ENCODE results near the gene SF3B1. TPM values are rescaled to one million over a fixed set of nuclear protein-coding genes. Genes with fewer than 3 reads are reported as not detected.
"Not testable (repeated sequence)": the region's sequence is repeated elsewhere in the genome, so short reads cannot be mapped to it uniquely, and the experiment has no call there.

The SF3B1 gene
- total RNA-seq, 4 donors from 2014 or later: 356 to 1,013 (median 641) TPM

DNA sequence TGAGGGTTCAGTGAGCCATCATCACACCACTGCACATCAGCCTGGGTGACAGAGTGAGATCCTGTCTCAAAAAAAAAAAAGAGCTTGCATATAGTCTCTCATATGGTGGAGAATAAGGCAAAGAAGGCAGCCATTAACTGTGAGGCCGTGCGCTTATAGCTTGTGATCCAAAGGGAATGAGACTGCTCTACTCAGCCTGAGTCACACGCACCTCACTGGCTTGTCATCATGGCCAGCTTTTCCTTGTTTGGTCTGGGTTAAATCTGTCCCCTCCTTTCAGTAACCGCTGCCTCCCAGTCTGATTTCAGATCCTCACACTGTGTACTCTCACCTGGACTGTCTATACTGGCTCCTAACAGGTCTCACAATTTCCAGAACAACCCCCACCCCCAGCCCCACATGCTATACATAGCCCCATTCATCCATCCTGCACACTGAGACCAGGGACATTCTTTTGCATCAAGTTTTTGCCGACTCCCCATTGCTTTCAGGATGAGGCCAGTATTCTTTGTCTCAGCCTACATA, 88.9 kb downstream of the SF3B1 start:
- TF ChIP-seq, protein P1, sequence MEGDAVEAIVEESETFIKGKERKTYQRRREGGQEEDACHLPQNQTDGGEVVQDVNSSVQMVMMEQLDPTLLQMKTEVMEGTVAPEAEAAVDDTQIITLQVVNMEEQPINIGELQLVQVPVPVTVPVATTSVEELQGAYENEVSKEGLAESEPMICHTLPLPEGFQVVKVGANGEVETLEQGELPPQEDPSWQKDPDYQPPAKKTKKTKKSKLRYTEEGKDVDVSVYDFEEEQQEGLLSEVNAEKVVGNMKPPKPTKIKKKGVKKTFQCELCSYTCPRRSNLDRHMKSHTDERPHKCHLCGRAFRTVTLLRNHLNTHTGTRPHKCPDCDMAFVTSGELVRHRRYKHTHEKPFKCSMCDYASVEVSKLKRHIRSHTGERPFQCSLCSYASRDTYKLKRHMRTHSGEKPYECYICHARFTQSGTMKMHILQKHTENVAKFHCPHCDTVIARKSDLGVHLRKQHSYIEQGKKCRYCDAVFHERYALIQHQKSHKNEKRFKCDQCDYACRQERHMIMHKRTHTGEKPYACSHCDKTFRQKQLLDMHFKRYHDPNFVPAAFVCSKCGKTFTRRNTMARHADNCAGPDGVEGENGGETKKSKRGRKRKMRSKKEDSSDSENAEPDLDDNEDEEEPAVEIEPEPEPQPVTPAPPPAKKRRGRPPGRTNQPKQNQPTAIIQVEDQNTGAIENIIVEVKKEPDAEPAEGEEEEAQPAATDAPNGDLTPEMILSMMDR (IDR thresholded peaks at IDR 0.05): no peak
- TF ChIP-seq POLR2A (IDR thresholded peaks at IDR 0.05): no peak

DNA sequence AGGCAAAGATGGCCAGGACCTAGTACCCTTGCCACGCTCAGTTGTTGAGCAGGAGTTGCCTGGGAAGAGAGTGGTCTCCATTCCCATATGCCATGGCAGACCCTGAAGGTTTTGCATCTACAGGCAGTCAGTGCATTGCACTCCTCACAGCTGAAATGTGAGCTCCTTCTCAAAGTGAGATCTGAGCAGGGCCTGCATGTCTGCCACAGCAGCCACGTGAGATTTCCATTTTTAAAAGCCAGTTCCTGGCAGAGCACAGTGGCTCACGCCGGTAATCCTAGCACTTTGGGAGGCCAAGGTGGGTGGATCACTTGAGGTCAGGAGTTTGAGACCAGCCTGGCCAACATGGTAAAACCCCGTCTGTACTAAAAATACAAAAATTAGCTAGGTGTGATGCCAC, 90.9 kb downstream of the SF3B1 start:
- H3K36me3 ChIP-seq; H3K27me3 ChIP-seq; intact Hi-C loops (cut with DNase I; ENCODE audit: low total_unique reads); H3K27ac ChIP-seq; H3K4me1 ChIP-seq; DNase-seq; H3K4me3 ChIP-seq; H3K9me3 ChIP-seq: not testable (repeated sequence)

More for the DNA sequence above, 88.9 kb downstream of the SF3B1 start:
- Histone ChIP-seq H3K4me1 (no peaks in the 10 kb centered on the region), H3K27me3 (no peaks in the 10 kb centered on the region), H3K27ac (no peak overlapping the region), H3K9me3 (no peaks in the 10 kb centered on the region), H3K4me3 (no peak overlapping the region), H3K36me3 (no peaks in the 10 kb centered on the region)
- DNase-seq: no peak
- intact Hi-C loops (cut with DNase I; ENCODE audit: low total_unique reads): no loop called here

DNA sequence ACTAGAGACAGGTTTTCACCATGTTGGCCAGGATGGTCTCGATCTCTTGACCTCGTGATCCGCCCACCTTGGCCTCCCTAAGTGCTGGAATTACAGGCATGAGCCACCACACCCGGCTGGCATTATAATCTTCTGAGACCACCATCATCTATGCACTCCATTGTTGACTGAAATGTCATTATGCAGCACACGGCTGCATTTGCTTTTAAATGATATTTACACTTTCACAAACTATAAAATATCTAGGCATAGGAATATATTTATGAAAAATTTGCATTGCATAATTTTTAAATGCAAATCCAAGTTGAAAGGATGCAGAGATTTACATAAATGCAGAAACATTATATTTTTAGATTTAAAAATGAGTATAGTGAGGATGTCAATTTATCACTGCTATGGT, 94.2 kb downstream of the SF3B1 start:
- intact Hi-C loops (cut with DNase I; ENCODE audit: low total_unique reads): no loop called here
- no peak for TF ChIP-seq POLR2A (IDR thresholded peaks at IDR 0.05)
- TF ChIP-seq, protein P1 (IDR thresholded peaks at IDR 0.05): no peak
- H3K36me3 ChIP-seq: no peaks in the 10 kb centered on the region
- no peaks in the 10 kb centered on the region for H3K27me3 ChIP-seq
- no peaks in the 10 kb centered on the region for H3K9me3 ChIP-seq
- no peak overlapping the region for H3K27ac ChIP-seq
- no peaks in the 10 kb centered on the region for H3K4me1 ChIP-seq
- H3K4me3 ChIP-seq: no peak overlapping the region
- no peak for DNase-seq

Small RNA genes lying within 50 kb of the gene (small RNA-seq; reads per million reads assigned to genes)
- gene RF00394: not detected
- gene RNU6-1029P: not detected

Other genes starting within 250 kb of the SF3B1 start
- gene ANKRD44, start 124.2 kb downstream of the SF3B1 start, total RNA-seq: 10 to 100 TPM; 14.4 to 71.5 (median 23.2) TPM
- gene COQ10B, start 18.5 kb upstream of the SF3B1 start, total RNA-seq: 10 to 100 TPM; 23.8 to 34.1 (median 28.5) TPM
- 100 to 1,000 TPM in 3 of 4 donors, 10 to 100 TPM in 1; 76.8 to 258 (median 161) TPM for gene HSPD1, start 64.8 kb upstream of the SF3B1 start, total RNA-seq
- gene HSPE1, start 65.4 kb upstream of the SF3B1 start, total RNA-seq: 10 to 100 TPM; 22.3 to 55.0 (median 39.4) TPM
- gene MOB4, start 81.0 kb upstream of the SF3B1 start, total RNA-seq: 10 to 100 TPM; 23.3 to 58.6 (median 43.0) TPM
- gene RFTN2, start 240.6 kb upstream of the SF3B1 start, total RNA-seq: 10 to 100 TPM in 2 of 4 donors, 1 to 10 TPM in 2; 2.0 to 26.7 (median 9.5) TPM